Retina (tissue), 1 donor: Measurements from ENCODE around the gene PDZRN3.

ENCODE experiments used
- DNase-seq: peaks from one replicate; pipeline ENCODE4 v3.0.0-alpha.2; 2016

Gene PDZRN3

GRCh38 chr3:73511571-73512525 is 112.9 kb downstream of the PDZRN3 start:
- no peak for DNase-seq

GRCh38 chr3:73510784-73511183 is 114.0 kb downstream of the PDZRN3 start:
- no peak for DNase-seq

DNA sequence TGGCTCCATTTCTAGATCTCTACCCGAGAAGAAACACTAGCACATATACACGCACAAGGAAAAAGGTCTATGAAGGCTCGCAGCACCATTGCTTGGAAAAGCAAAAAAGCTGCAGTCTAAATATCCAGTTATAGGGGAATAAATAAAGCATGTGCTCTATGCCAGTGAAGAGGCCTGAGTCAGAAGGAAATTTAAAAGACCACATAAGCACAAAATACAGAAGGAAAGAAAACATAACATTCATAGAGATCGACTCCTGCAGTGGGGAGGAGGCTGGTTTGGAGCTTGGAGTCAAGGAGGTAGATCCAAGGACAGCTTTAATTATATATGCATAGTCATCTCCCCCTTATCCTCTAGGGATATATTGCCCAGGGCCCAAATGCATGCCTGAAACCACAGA is 114.4 kb downstream of the PDZRN3 start:
- DNase-seq: no peak

GRCh38 chr3:73509816-73510215 is 114.9 kb downstream of the PDZRN3 start:
- no peak for DNase-seq

- DNase-seq: no peak
Observed at GRCh38 chr3:73509066-73509465, 115.7 kb downstream of the PDZRN3 start.

- peak; percentile 63 for DNase-seq
Observed at GRCh38 chr3:73508330-73508954, 116.3 kb downstream of the PDZRN3 start.

DNA sequence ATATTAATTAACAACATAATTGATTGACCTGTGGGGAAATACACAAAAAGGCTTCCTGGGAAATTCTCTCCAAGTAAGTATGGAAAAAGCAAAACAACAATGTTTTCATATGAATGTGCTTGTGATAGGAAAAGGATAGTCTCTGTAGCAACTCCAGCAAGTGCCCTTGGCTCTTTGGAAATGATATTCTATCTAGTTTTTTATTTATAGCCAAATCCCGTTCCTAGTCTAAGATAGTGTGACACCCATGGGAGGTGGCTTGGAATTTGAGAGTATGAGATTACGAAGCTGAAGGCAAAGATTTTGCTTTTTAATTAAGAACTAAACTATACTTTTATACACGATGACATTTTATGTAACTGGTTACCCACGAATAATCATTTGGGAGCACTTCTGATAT is 119.9 kb downstream of the PDZRN3 start:
- DNase-seq: no peak

DNA sequence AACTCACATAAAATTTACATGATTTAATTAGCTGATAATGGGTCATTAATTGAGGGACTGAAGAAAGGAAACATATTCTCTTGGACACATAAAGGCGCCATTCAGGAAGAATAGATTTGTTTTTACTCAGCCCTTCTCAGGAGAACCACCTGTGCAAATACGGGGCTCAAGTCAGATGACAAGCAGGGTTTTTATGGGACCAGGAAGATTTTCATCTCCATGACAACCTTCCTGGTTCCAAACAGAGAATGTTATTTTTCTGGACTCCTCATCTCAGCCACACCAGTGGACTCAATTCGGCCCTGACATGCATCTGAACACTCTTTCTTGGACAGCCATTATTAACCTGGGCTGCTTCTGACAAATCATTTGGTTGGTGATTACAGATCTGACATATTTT is 120.5 kb downstream of the PDZRN3 start:
- no peak for DNase-seq

- DNase-seq: no peak
Observed at GRCh38 chr3:73503781-73504180, 121.0 kb downstream of the PDZRN3 start.

GRCh38 chr3:73502609-73503583 is 121.8 kb downstream of the PDZRN3 start:
- DNase-seq: peak; percentile 68

DNA sequence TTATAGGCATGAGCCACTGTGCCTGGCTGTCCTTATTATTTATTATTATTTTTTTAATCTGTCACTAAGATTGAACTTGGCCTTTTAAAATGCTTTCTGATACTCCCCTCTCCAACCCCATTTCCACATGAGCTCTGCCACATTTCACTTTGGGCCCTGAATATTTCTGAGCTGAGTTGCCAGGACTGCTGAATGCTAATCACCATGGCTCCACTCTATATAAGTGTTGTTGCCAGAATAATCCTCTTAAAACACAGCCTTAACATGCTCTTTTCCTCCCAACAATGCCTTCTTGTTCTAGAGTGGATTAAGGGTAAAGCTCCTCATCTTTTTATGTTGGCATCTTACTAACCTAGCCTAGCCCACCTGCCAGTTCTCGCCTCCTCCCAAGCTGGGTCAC is 124.4 kb downstream of the PDZRN3 start:
- DNase-seq: no peak

- no peak for DNase-seq
Observed at GRCh38 chr3:73499787-73500186, 125.0 kb downstream of the PDZRN3 start.

GRCh38 chr3:73498764-73499622 is 125.7 kb downstream of the PDZRN3 start:
- no peak for DNase-seq

DNA sequence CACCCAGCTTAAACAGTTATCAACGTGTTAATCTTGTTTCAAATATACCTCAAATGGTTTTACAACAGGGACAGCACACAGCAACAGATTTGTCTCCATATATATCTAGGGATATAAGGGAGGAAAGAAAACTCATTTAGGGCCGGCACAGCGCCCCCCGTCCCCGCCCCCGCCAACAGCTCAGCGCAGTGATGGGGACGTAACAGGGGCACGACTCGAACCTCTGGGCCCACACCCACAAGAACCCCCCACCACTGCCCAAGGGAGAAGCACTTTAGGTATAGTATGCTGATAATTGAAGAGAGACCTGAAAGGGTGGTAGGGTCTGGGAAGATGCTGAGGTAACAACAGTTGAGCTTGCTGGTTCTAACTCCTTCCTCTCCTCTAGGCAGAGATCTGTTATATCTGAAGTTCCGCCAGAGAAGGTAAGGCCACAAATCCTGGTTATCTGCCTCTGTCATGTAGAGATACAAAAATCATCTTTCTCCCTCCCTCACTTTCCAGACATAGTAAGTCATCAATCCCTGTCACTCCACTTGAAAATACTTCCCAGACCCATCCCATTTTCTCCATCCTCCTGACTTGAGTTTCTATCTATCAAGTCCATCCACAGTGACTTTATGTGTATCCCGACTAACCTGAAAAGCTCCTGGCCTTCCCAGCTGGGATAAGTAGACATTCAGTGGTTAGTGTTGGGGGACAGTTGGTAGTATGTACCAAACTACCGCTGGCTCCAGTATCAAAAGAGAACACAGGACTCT is 126.9 kb downstream of the PDZRN3 start:
- no peak for DNase-seq

GRCh38 chr3:73493543-73494308 is 131.0 kb downstream of the PDZRN3 start:
- DNase-seq: no peak

GRCh38 chr3:73492186-73492585 is 132.6 kb downstream of the PDZRN3 start:
- DNase-seq: no peak

DNA sequence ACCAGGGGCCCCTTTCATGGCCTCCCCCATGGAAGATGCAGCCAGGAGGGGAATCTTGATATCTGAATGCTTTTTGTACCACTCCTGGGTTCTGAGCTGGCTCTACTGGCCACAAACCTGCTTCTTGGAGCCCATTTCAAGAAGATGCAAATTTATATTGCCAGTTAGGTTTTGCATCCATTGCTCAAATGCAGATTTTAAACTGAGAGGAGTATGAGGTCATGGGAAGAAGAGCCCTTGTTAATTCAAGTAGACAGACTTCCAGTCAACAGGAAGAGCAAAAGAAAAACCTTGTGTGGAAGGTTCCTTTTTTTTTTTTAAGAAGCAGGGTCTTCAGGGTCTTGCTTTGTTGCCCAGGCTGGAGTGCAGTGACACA is 133.5 kb downstream of the PDZRN3 start:
- no peak for DNase-seq

- DNase-seq: no peak
Observed at GRCh38 chr3:73490453-73491286, 134.1 kb downstream of the PDZRN3 start.

DNA sequence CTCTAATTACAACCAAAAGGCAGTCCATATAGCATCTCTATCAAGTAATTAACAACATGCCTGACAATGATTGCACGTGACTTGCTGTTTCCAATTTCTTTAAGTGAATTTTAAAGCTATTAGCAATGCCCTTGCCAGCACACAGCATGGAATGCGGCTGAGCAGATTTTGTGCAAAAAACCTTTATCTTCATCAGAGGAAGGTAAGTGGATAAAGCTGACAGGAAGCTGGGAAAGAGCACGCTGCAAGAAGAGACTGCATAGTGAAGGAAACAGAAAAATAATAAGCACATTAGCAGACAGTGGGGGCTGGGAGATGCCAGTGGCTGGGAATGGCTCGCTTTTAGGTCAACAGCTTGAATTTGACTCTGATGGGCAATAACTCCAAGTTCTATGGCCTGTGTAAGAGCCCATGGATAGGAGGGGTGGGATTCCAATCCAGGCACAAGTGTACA is 138.8 kb downstream of the PDZRN3 start:
- DNase-seq: no peak
